ENCODE data around the gene KCNQ1. TPM values are rescaled to one million over a fixed set of nuclear protein-coding genes. Genes with fewer than 3 reads are reported as not detected.

The KCNQ1 gene
- total RNA-seq, 1 donor from 2014 or later: 96.4 TPM

GRCh38 chr11:2411446-2412305 is 33.1 kb upstream of the KCNQ1 start:
- no peak for DNase-seq (ENCODE audit: low spot score)

GRCh38 chr11:2412323-2412722 is 32.5 kb upstream of the KCNQ1 start:
- DNase-seq (ENCODE audit: low spot score): no peak

GRCh38 chr11:2413742-2414579 is 30.8 kb upstream of the KCNQ1 start:
- no peak for DNase-seq (ENCODE audit: low spot score)

GRCh38 chr11:2414616-2415015 is 30.2 kb upstream of the KCNQ1 start:
- DNase-seq (ENCODE audit: low spot score): no peak

- no peak for DNase-seq (ENCODE audit: low spot score)
These were observed 29.6 kb upstream of the KCNQ1 start for GRCh38 chr11:2415171-2415570.

- no peak for DNase-seq (ENCODE audit: low spot score)
These were observed 29.0 kb upstream of the KCNQ1 start for GRCh38 chr11:2415601-2416380.

- no peak for DNase-seq (ENCODE audit: low spot score)
These were observed 28.0 kb upstream of the KCNQ1 start for GRCh38 chr11:2416765-2417164.

- DNase-seq (ENCODE audit: low spot score): no peak
These were observed 26.7 kb upstream of the KCNQ1 start for GRCh38 chr11:2417856-2418692.

- no peak for DNase-seq (ENCODE audit: low spot score)
These were observed 26.0 kb upstream of the KCNQ1 start for GRCh38 chr11:2418693-2419360.

GRCh38 chr11:2419638-2420501 is 24.9 kb upstream of the KCNQ1 start:
- peak; percentile 76 for DNase-seq (ENCODE audit: low spot score)

GRCh38 chr11:2420502-2421225 is 24.1 kb upstream of the KCNQ1 start:
- DNase-seq (ENCODE audit: low spot score): peak; percentile 66

GRCh38 chr11:2421226-2421994 is 23.4 kb upstream of the KCNQ1 start:
- no peak for DNase-seq (ENCODE audit: low spot score)

GRCh38 chr11:2421996-2422395 is 22.8 kb upstream of the KCNQ1 start:
- no peak for DNase-seq (ENCODE audit: low spot score)

GRCh38 chr11:2422461-2423156 is 22.2 kb upstream of the KCNQ1 start:
- no peak for DNase-seq (ENCODE audit: low spot score)

- DNase-seq (ENCODE audit: low spot score): no peak
These were observed 21.4 kb upstream of the KCNQ1 start for GRCh38 chr11:2423157-2424025.

GRCh38 chr11:2424811-2425495 is 19.9 kb upstream of the KCNQ1 start:
- DNase-seq (ENCODE audit: low spot score): no peak

All from mucosa of gallbladder (tissue), 1 donor.